IgD-negative memory B cell (primary cell): Measurements from ENCODE around the gene TGFBRAP1. TPM values are rescaled to one million over a fixed set of nuclear protein-coding genes. Genes with fewer than 3 reads are reported as not detected.
A peak's percentile ranks its signal among the peaks of the same experiment; 100 is the strongest.

ENCODE experiments used
- H3K27ac Mint-ChIP-seq, 3 donors: one replicate each; pipeline ENCODE4 v1.8.0; 2020 to 2022; ENCODE audit warnings: mild to moderate bottlenecking in 3 of 3, mixed read lengths in 3 of 3, moderate library complexity in 1 of 3
- H3K27me3 Mint-ChIP-seq: one replicate; pipeline ENCODE4 v1.8.0; 2021; ENCODE audit warnings: mixed read lengths
- H3K36me3 Mint-ChIP-seq: one replicate; pipeline ENCODE4 v1.8.0; 2020; ENCODE audit warnings: mild to moderate bottlenecking, mixed read lengths
- H3K4me1 Mint-ChIP-seq, 3 donors: one replicate each; pipeline ENCODE4 v1.8.0; 2020 to 2022; ENCODE audit warnings: mixed read lengths in 3 of 3, mild to moderate bottlenecking in 1 of 3
- H3K4me3 Mint-ChIP-seq, 4 donors: one replicate each; pipeline ENCODE4 v1.8.0; 2020 to 2022; ENCODE audit warnings: mild to moderate bottlenecking in 4 of 4, mixed read lengths in 4 of 4, moderate library complexity in 3 of 4
- H3K9me3 Mint-ChIP-seq, 3 donors: one replicate each; pipeline ENCODE4 v1.8.0; 2020 to 2021; ENCODE audit warnings: mixed read lengths in 3 of 3, mild to moderate bottlenecking in 1 of 3
- polyA plus RNA-seq: library from polyadenylated mRNA; unstranded; fragments of 300-500 nt; fragmentation: Illumina TruSeq; gene quantifications from one replicate; pipeline ENCODE4 v1.2.3, GENCODE V29; 2021

Gene TGFBRAP1
- polyA plus RNA-seq, 1 donor from 2014 or later: 23.2 TPM

- H3K36me3 Mint-ChIP-seq: peaks cover 7% of the 10 kb centered on the region
- H3K9me3 Mint-ChIP-seq: no peaks in the 10 kb centered on the region
- H3K27ac Mint-ChIP-seq: peak overlapping the region in 1 of 3 donors; percentile 83
- H3K27me3 Mint-ChIP-seq: no peaks in the 10 kb centered on the region
- H3K4me1 Mint-ChIP-seq: peaks cover 4 to 13% (median 12%) of the 10 kb centered on the region in 3 donors
- no peak overlapping the region for H3K4me3 Mint-ChIP-seq
These were observed 20.4 kb downstream of the TGFBRAP1 start for GRCh38 chr2:105309147-105309545.

GRCh38 chr2:105308382-105309146 lies 21.0 kb downstream of the TGFBRAP1 start:
- Mint-ChIP-seq H3K36me3 (peaks cover 8% of the 10 kb centered on the region), H3K9me3 (no peaks in the 10 kb centered on the region), H3K27me3 (no peaks in the 10 kb centered on the region), H3K4me1 (peaks cover 0 to 11% (median 10%) of the 10 kb centered on the region in 3 donors), H3K27ac (peak overlapping the region in 2 of 3 donors; percentile 11 to 83), H3K4me3 (no peak overlapping the region)

- Mint-ChIP-seq H3K36me3 (peaks cover 9% of the 10 kb centered on the region), H3K27ac (no peak overlapping the region), H3K4me3 (no peak overlapping the region), H3K9me3 (no peaks in the 10 kb centered on the region), H3K4me1 (peaks cover 0 to 12% (median 11%) of the 10 kb centered on the region in 3 donors), H3K27me3 (no peaks in the 10 kb centered on the region)
These were observed 21.6 kb downstream of the TGFBRAP1 start for GRCh38 chr2:105307962-105308361.

GRCh38 chr2:105307550-105307949 lies 22.0 kb downstream of the TGFBRAP1 start:
- H3K9me3 Mint-ChIP-seq: no peaks in the 10 kb centered on the region
- peaks cover 0 to 15% (median 12%) of the 10 kb centered on the region in 3 donors for H3K4me1 Mint-ChIP-seq
- H3K27me3 Mint-ChIP-seq: no peaks in the 10 kb centered on the region
- peaks cover 9% of the 10 kb centered on the region for H3K36me3 Mint-ChIP-seq
- no peak overlapping the region for H3K27ac Mint-ChIP-seq
- no peak overlapping the region for H3K4me3 Mint-ChIP-seq

GRCh38 chr2:105307146-105307545 lies 22.4 kb downstream of the TGFBRAP1 start:
- H3K27me3 Mint-ChIP-seq: no peaks in the 10 kb centered on the region
- no peak overlapping the region for H3K4me3 Mint-ChIP-seq
- H3K4me1 Mint-ChIP-seq: peaks cover 2 to 15% (median 13%) of the 10 kb centered on the region in 3 donors
- no peak overlapping the region for H3K27ac Mint-ChIP-seq
- peaks cover 9% of the 10 kb centered on the region for H3K36me3 Mint-ChIP-seq
- no peaks in the 10 kb centered on the region for H3K9me3 Mint-ChIP-seq

GRCh38 chr2:105301646-105302045 lies 27.9 kb downstream of the TGFBRAP1 start:
- peaks cover 5% of the 10 kb centered on the region for H3K36me3 Mint-ChIP-seq

GRCh38 chr2:105299290-105299689 lies 30.2 kb downstream of the TGFBRAP1 start:
- H3K27ac Mint-ChIP-seq: peak overlapping the region in 1 of 3 donors; percentile 19

More at GRCh38 chr2:105301646-105302045, 27.9 kb downstream of the TGFBRAP1 start:
- no peak overlapping the region for H3K4me3 Mint-ChIP-seq
- H3K27me3 Mint-ChIP-seq: no peaks in the 10 kb centered on the region
- no peaks in the 10 kb centered on the region for H3K9me3 Mint-ChIP-seq
- H3K27ac Mint-ChIP-seq: no peak overlapping the region
- peaks cover 5 to 12% (median 9%) of the 10 kb centered on the region in 3 donors for H3K4me1 Mint-ChIP-seq

GRCh38 chr2:105298017-105298416 lies 31.5 kb downstream of the TGFBRAP1 start:
- Mint-ChIP-seq H3K4me3 (no peak overlapping the region), H3K36me3 (no peaks in the 10 kb centered on the region), H3K9me3 (no peaks in the 10 kb centered on the region), H3K4me1 (peaks cover 5 to 7% (median 5%) of the 10 kb centered on the region in 3 donors), H3K27me3 (no peaks in the 10 kb centered on the region), H3K27ac (no peak overlapping the region)

More at GRCh38 chr2:105299290-105299689, 30.2 kb downstream of the TGFBRAP1 start:
- Mint-ChIP-seq H3K4me1 (peaks cover 5 to 11% (median 8%) of the 10 kb centered on the region in 3 donors), H3K9me3 (no peaks in the 10 kb centered on the region), H3K4me3 (no peak overlapping the region), H3K36me3 (peaks cover 1% of the 10 kb centered on the region), H3K27me3 (no peaks in the 10 kb centered on the region)

- Mint-ChIP-seq H3K27me3 (no peaks in the 10 kb centered on the region), H3K4me1 (peaks cover 2 to 4% (median 3%) of the 10 kb centered on the region in 3 donors), H3K4me3 (no peak overlapping the region), H3K27ac (peak overlapping the region in 1 of 3 donors; percentile 11), H3K9me3 (no peaks in the 10 kb centered on the region), H3K36me3 (peaks cover 1% of the 10 kb centered on the region)
These were observed 32.3 kb downstream of the TGFBRAP1 start for GRCh38 chr2:105297216-105297615.

- no peaks in the 10 kb centered on the region for H3K9me3 Mint-ChIP-seq
- H3K4me1 Mint-ChIP-seq: peaks cover 0 to 2% (median 2%) of the 10 kb centered on the region in 3 donors
- H3K36me3 Mint-ChIP-seq: peaks cover 2% of the 10 kb centered on the region
- no peaks in the 10 kb centered on the region for H3K27me3 Mint-ChIP-seq
- no peak overlapping the region for H3K27ac Mint-ChIP-seq
- no peak overlapping the region for H3K4me3 Mint-ChIP-seq
These were observed 33.4 kb downstream of the TGFBRAP1 start for GRCh38 chr2:105296017-105296611.

GRCh38 chr2:105294844-105295481 lies 34.6 kb downstream of the TGFBRAP1 start:
- no peak overlapping the region for H3K4me3 Mint-ChIP-seq
- H3K4me1 Mint-ChIP-seq: peaks cover 0 to 2% (median 2%) of the 10 kb centered on the region in 3 donors
- H3K27ac Mint-ChIP-seq: no peak overlapping the region
- H3K27me3 Mint-ChIP-seq: no peaks in the 10 kb centered on the region
- peaks cover 2% of the 10 kb centered on the region for H3K36me3 Mint-ChIP-seq
- no peaks in the 10 kb centered on the region for H3K9me3 Mint-ChIP-seq

- Mint-ChIP-seq H3K4me1 (peaks cover 0 to 2% (median 0%) of the 10 kb centered on the region in 3 donors), H3K27ac (no peak overlapping the region), H3K27me3 (no peaks in the 10 kb centered on the region), H3K9me3 (no peaks in the 10 kb centered on the region), H3K36me3 (peaks cover 2% of the 10 kb centered on the region), H3K4me3 (no peak overlapping the region)
These were observed 35.5 kb downstream of the TGFBRAP1 start for GRCh38 chr2:105294046-105294445.

GRCh38 chr2:105291981-105292380 lies 37.6 kb downstream of the TGFBRAP1 start:
- H3K36me3 Mint-ChIP-seq: peaks cover 4% of the 10 kb centered on the region
- no peak overlapping the region for H3K4me3 Mint-ChIP-seq
- H3K27me3 Mint-ChIP-seq: no peaks in the 10 kb centered on the region
- peaks cover 0 to 5% (median 0%) of the 10 kb centered on the region in 3 donors for H3K4me1 Mint-ChIP-seq
- no peaks in the 10 kb centered on the region for H3K9me3 Mint-ChIP-seq
- H3K27ac Mint-ChIP-seq: peak overlapping the region in 1 of 3 donors; percentile 6

- Mint-ChIP-seq H3K4me3 (no peak overlapping the region), H3K36me3 (peaks cover 4% of the 10 kb centered on the region), H3K27me3 (no peaks in the 10 kb centered on the region), H3K4me1 (peaks cover 0 to 5% (median 0%) of the 10 kb centered on the region in 3 donors), H3K27ac (no peak overlapping the region), H3K9me3 (no peaks in the 10 kb centered on the region)
These were observed 38.4 kb downstream of the TGFBRAP1 start for GRCh38 chr2:105290981-105291660.
